Peyer's patch (tissue), 4 donors: ENCODE measurements around the gene TPD52L2.
"Not testable (repeated sequence)": the region's sequence is repeated elsewhere in the genome, so short reads cannot be mapped to it uniquely, and the experiment has no call there.

ENCODE experiments used
- POLR2A ChIP-seq, 2 donors: fragments of 450-650 bp; IDR thresholded peaks; one replicate each; pipeline ENCODE4 v1.5.1; 2017; ENCODE audit warnings: antibody characterized with exemption in 2 of 2, mild to moderate bottlenecking in 2 of 2, moderate library complexity in 2 of 2
- TF ChIP-seq, protein P1 (sequence below), 6 experiments: fragments of 450-650 bp in 4 of 6; fragments of 200-600 bp in 2 of 6; sonication (generic) in 1 of 6; IDR thresholded peaks; one replicate each; pipeline ENCODE4 v1.5.1; 2017 to 2019; ENCODE audit warnings: antibody characterized with exemption in 6 of 6, mild to moderate bottlenecking in 3 of 6, moderate library complexity in 1 of 6

DNA sequence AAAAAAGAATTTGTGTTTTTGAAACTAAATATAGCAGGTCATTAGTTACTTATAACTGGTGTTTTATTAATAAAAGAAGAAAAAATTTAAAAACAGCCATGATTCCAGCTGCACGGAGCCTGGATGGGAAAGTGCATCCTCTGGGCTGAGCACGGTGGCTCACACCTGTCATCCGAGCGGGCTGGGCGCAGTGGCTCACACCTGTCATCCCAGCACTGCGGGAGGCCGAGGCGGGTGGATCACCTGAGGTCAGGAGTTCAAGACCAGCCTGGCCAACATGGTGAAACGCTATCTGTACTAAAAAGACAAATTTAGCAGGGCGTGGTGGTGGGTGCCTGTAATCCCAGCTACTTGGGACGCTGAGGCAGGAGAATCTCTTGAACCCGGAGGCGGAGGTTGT is 15.8 kb downstream of the TPD52L2 start:
- TF ChIP-seq POLR2A (IDR thresholded peaks at IDR 0.05), result not testable (repeated sequence)
- TF ChIP-seq, protein P1, sequence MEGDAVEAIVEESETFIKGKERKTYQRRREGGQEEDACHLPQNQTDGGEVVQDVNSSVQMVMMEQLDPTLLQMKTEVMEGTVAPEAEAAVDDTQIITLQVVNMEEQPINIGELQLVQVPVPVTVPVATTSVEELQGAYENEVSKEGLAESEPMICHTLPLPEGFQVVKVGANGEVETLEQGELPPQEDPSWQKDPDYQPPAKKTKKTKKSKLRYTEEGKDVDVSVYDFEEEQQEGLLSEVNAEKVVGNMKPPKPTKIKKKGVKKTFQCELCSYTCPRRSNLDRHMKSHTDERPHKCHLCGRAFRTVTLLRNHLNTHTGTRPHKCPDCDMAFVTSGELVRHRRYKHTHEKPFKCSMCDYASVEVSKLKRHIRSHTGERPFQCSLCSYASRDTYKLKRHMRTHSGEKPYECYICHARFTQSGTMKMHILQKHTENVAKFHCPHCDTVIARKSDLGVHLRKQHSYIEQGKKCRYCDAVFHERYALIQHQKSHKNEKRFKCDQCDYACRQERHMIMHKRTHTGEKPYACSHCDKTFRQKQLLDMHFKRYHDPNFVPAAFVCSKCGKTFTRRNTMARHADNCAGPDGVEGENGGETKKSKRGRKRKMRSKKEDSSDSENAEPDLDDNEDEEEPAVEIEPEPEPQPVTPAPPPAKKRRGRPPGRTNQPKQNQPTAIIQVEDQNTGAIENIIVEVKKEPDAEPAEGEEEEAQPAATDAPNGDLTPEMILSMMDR (IDR thresholded peaks at IDR 0.05), result not testable (repeated sequence)
